Upper lobe of left lung (tissue), 6 donors: Measurements from ENCODE around the gene GAB2. TPM values are rescaled to one million over a fixed set of nuclear protein-coding genes. Genes with fewer than 3 reads are reported as not detected.

ENCODE experiments used
- ATAC-seq, 2 donors: fragments of 200-7000 bp; cut with Tn5 transposase; one replicate each; pipeline ENCODE4 v1.9.1; 2022; ENCODE audit warnings: mild to moderate bottlenecking in 2 of 2, moderate library complexity in 2 of 2; ENCODE audit not compliant: low FRiP score in 2 of 2
- DNase-seq, 2 donors: peaks; one replicate each; pipeline ENCODE4 v3.0.0-alpha.2; 2019 to 2020
- H3K27ac ChIP-seq, 4 donors: fragments of 200-600 bp; sonication (generic); one replicate each; pipeline ENCODE4 v1.5.1; 2016 to 2019
- H3K27me3 ChIP-seq, 4 donors: fragments of 200-600 bp; sonication (generic); one replicate each; pipeline ENCODE4 v1.5.1; 2017 to 2019
- H3K36me3 ChIP-seq, 4 donors: fragments of 200-600 bp; sonication (generic); one replicate each; pipeline ENCODE4 v1.5.1; 2016 to 2019
- H3K4me1 ChIP-seq, 4 donors: fragments of 200-600 bp; sonication (generic); one replicate each; pipeline ENCODE4 v1.5.1; 2018 to 2019
- H3K4me3 ChIP-seq, 4 donors: fragments of 200-600 bp; sonication (generic); one replicate each; pipeline ENCODE4 v1.5.1; 2017 to 2019; ENCODE audit warnings: mild to moderate bottlenecking in 2 of 4, moderate library complexity in 1 of 4
- H3K9me3 ChIP-seq, 4 donors: fragments of 200-600 bp; sonication (generic); one replicate each; pipeline ENCODE4 v1.5.1; 2018 to 2019
- CTCF ChIP-seq, 6 experiments: fragments of 450-650 bp in 4 of 6; fragments of 200-600 bp in 2 of 6; sonication (generic) in 2 of 6; IDR thresholded peaks; one replicate each; pipeline ENCODE4 v1.5.1; 2016 to 2019; ENCODE audit warnings: antibody characterized with exemption in 6 of 6
- EP300 ChIP-seq, 4 donors: sonication (generic); formaldehyde crosslinking; IDR thresholded peaks; one replicate each; pipeline ENCODE4 v1.5.1; 2017; ENCODE audit warnings: antibody characterized with exemption in 4 of 4, control low read depth in 2 of 4
- POLR2A ChIP-seq, 4 donors: fragments of 450-650 bp; IDR thresholded peaks; one replicate each; pipeline ENCODE4 v1.5.1; 2016 to 2017; ENCODE audit warnings: antibody characterized with exemption in 4 of 4, mild to moderate bottlenecking in 2 of 4
- POLR2AphosphoS5 ChIP-seq, 2 donors: sonication (generic); formaldehyde crosslinking; IDR thresholded peaks; one replicate each; pipeline ENCODE4 v1.5.1; 2017; ENCODE audit warnings: antibody characterized with exemption in 2 of 2
- WGBS, 2 donors: methylation state at CpG; one replicate each; pipeline ENCODE4 v1.1.5; 2017 to 2018; 5-methylcytosine and 5-hydroxymethylcytosine counted together
- total RNA-seq, 6 donors: library from RNA; depleted of rRNA in 4 of 6; stranded (reverse); fragments of >200 nt in 4 of 6; gene quantifications; one replicate each; pipeline versions ENCODE4 v1.1.0 to v1.2.1, GENCODE V29; 2016 to 2021
- donor health status: DM: no; HTN: no; CAD: no; lungs with moderate emphysema.
- donor health status: DM: no; HTN: yes; CAD: no; lungs with severe emphysema.

Gene GAB2
- total RNA-seq, 6 donors from 2014 or later, result 40.9 to 76.6 (median 50.4) TPM

GRCh38 chr11:78171951-78172350, 245.7 kb downstream of the GAB2 start:
- Histone ChIP-seq H3K36me3 (peaks cover 0 to 24% (median 15%) of the 10 kb centered on the region in 4 donors), H3K4me1 (peaks cover 6 to 13% (median 11%) of the 10 kb centered on the region in 4 donors), H3K27ac (no peak overlapping the region), H3K27me3 (no peaks in the 10 kb centered on the region), H3K4me3 (no peak overlapping the region), H3K9me3 (no peaks in the 10 kb centered on the region)
- TF ChIP-seq POLR2AphosphoS5 (IDR thresholded peaks at IDR 0.05), result no peak
- TF ChIP-seq POLR2A (IDR thresholded peaks at IDR 0.05), result no peak
- no peak for TF ChIP-seq EP300 (IDR thresholded peaks at IDR 0.05)
- no peak for TF ChIP-seq CTCF (IDR thresholded peaks at IDR 0.05)
- 93 to 100% methylated on average over 3 to 6 of the region's 6 CpGs for WGBS, 2 donors
- DNase-seq (no peak), ATAC-seq (no peak)

DNA sequence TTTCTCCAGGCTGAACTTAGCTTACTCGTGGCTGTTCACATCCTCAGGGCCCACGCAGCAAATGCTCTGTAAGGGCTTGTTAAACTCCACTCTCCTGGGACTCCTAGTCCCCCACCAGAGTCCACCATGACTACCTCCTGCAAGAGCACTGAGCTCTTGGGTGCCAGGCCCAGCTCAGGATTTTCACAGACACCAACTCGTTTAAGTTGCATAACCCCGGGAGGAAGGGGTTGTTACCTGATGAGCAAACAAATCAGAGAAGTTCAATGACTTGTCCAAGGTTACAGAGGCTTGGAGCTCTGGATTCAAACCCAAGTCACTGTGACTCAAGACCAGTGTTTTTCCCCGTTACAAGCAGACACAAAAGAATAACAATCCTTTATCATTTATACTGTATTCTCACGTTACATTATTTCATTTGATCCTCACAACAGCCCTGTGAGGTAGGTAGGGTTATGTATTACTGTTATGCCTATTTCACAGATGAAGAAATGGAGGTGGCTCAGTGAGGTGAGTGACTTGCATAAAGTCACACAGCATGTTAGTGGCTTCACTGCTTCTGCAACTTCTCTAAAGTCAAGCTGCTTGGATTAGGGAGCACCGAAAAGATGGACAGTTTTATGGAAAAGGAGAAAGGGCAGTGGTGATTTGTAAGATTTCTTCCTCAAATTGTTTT, 246.6 kb downstream of the GAB2 start:
- Histone ChIP-seq H3K4me3 (no peak overlapping the region), H3K4me1 (peaks cover 6 to 13% (median 11%) of the 10 kb centered on the region in 4 donors), H3K9me3 (no peaks in the 10 kb centered on the region), H3K27ac (peak overlapping the region in 2 of 4 donors; percentile 76 to 85), H3K36me3 (peaks cover 0 to 21% (median 15%) of the 10 kb centered on the region in 4 donors), H3K27me3 (no peaks in the 10 kb centered on the region)
- DNase-seq (no peak), ATAC-seq (no peak)
- WGBS, 2 donors, result 78 to 87% methylated on average over 7 of the region's 7 CpGs
- no peak for TF ChIP-seq EP300 (IDR thresholded peaks at IDR 0.05)

DNA sequence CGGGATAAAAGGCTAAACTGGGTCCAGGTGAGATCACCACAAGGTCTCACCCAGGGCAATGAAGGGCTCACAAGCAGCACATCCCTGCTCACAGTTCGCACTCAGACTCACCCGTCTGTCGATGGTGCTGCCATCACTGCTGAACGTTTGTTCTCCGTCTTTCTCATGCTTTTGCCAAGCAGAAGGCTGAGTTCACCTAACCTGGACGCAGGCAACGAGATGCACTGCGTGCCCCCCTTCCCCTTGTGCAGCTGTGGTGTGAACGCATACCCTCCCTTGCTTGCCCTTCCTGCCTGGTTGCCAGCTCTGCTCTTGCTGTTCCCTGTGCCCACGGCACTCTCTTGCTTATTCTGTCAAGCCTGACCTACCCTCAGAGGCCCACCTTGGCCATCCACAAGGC, 247.2 kb downstream of the GAB2 start:
- Histone ChIP-seq H3K4me1 (peaks cover 6 to 13% (median 11%) of the 10 kb centered on the region in 4 donors), H3K9me3 (no peaks in the 10 kb centered on the region), H3K4me3 (no peak overlapping the region), H3K36me3 (peaks cover 0 to 21% (median 15%) of the 10 kb centered on the region in 4 donors), H3K27me3 (no peaks in the 10 kb centered on the region), H3K27ac (peak overlapping the region in 3 of 4 donors; percentile 76 to 85 (median 85))
- TF ChIP-seq EP300 (IDR thresholded peaks at IDR 0.05) (no peak), POLR2AphosphoS5 (IDR thresholded peaks at IDR 0.05) (no peak), POLR2A (IDR thresholded peaks at IDR 0.05) (no peak), CTCF (IDR thresholded peaks at IDR 0.05) (no peak)
- no peak for ATAC-seq
- WGBS, 2 donors, result 90 to 92% methylated on average over 9 to 11 of the region's 11 CpGs
- no peak for DNase-seq

DNA sequence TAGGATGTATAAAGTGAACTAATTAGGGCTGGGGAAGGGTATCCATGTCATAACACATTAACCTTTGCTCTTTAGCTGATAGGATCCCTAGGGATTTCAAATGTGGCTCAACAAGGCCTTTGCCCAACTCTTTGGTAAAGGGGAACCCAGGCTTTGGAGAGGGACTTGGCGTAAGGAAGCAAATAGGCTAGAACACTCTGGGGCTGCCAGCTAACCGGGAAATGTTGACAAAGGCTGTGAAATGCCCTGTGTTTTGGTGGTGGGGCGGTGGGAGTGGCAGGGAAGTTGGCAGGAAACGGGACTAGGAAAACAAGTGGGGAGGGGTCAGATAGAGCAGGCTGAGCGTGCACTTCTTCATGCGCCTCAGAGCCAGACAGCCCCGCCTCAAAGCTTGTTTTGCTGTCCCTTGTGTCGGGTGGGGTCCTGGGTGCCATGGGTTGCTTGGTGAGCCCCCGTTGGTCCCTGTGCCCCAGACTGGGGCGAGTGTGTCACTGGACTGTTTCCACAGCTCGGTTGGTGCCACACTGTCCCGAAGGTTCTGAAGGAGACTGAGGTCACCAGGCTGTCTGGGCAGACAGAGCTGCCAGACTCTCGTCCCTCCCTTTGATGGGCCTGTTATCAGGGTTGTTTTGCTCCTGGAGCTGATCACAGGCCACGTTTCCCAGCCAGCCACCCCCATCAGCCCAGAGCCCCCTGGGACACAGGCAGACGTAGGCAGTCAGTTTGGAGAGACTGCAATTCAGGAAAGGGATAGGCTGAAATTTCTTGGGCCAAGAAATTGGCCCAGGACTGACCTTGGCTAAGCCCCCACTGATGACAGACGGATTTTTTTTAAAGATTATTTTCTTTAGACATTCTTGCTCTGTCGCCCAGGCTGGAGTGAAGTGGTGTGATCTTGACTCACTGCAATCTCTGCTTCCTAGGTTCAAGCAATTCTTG, 248.8 kb downstream of the GAB2 start:
- WGBS, 2 donors, result 31 to 55% methylated on average over 10 of the region's 17 CpGs
- TF ChIP-seq POLR2A (IDR thresholded peaks at IDR 0.05) (no peak), POLR2AphosphoS5 (IDR thresholded peaks at IDR 0.05) (peak; percentile 15 to 60), EP300 (IDR thresholded peaks at IDR 0.05) (peak in 1 of 4 donors; percentile 17), CTCF (IDR thresholded peaks at IDR 0.05) (no peak)
- peak; percentile 83 to 95 for ATAC-seq

DNA sequence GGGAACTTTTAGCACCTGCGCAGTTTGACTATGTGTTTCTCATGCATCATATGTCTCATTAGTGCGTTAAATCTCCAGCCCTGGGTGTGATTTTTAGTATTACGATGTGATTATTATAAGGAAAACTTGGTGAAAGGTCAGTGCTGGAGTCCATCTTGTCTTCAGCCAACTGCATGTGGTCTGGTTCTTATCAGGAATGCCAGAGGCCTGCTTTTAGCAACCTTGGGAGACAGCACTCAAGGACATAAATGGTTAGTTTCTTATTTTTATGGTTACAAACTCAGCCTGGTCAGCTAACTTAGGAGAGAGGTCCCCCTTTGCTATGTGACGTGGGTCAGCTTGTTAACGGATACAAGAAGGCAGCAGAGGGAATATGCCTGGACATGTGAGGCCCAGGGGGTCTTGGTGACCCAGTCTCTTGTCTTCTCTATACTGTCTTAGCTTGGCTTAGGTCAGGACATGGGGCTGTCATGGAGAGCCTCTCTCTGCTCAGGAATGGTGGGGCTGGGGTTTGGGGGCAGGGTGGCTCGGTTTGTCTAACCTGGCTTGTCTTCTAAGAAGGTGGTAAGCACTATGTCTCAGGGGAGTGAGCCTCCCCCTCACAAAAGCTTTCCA, 250.7 kb downstream of the GAB2 start:
- H3K27me3 ChIP-seq, result no peaks in the 10 kb centered on the region
- whole genome bisulfite sequencing, 2 donors, result 91 to 95% methylated on average over 5 to 6 of the region's 6 CpGs
- peaks cover 6 to 13% (median 11%) of the 10 kb centered on the region in 4 donors for H3K4me1 ChIP-seq
- no peaks in the 10 kb centered on the region for H3K36me3 ChIP-seq
- no peak for ATAC-seq
- H3K9me3 ChIP-seq, result no peaks in the 10 kb centered on the region
- no peak overlapping the region for H3K4me3 ChIP-seq
- no peak for DNase-seq
- no peak overlapping the region for H3K27ac ChIP-seq
- no peak for TF ChIP-seq EP300 (IDR thresholded peaks at IDR 0.05)
- TF ChIP-seq POLR2A (IDR thresholded peaks at IDR 0.05), result no peak
- no peak for TF ChIP-seq CTCF (IDR thresholded peaks at IDR 0.05)
- no peak for TF ChIP-seq POLR2AphosphoS5 (IDR thresholded peaks at IDR 0.05)

More for the DNA sequence above, 248.8 kb downstream of the GAB2 start:
- H3K9me3 ChIP-seq, result no peaks in the 10 kb centered on the region
- H3K4me3 ChIP-seq, result no peak overlapping the region
- H3K27me3 ChIP-seq, result no peaks in the 10 kb centered on the region
- H3K27ac ChIP-seq, result peak overlapping the region; percentile 75 to 85 (median 80)
- peaks cover 0 to 15% (median 10%) of the 10 kb centered on the region in 4 donors for H3K36me3 ChIP-seq
- peaks cover 6 to 13% (median 11%) of the 10 kb centered on the region in 4 donors for H3K4me1 ChIP-seq
- peak; percentile 30 to 46 for DNase-seq
